HG03378 (cell line): Measurements from ENCODE around the gene GPSM1.

Experiments
- ATAC-seq: cut with Tn5 transposase; IDR thresholded peaks from one replicate; pipeline ENCODE4 v1.9.1; 2021; ENCODE audit warnings: mild to moderate bottlenecking, moderate library complexity; ENCODE audit not compliant: unreplicated experiment

GPSM1 gene

GRCh38 chr9:136304456-136304855 is 22.9 kb upstream of the GPSM1 start:
- ATAC-seq, result no peak

GRCh38 chr9:136304981-136305380 is 22.4 kb upstream of the GPSM1 start:
- no peak for ATAC-seq

GRCh38 chr9:136305804-136306203 is 21.5 kb upstream of the GPSM1 start:
- ATAC-seq, result no peak

- no peak for ATAC-seq
These were observed 20.8 kb upstream of the GPSM1 start for GRCh38 chr9:136306211-136307208.

- ATAC-seq, result no peak
These were observed 20.1 kb upstream of the GPSM1 start for GRCh38 chr9:136307215-136307750.

GRCh38 chr9:136308006-136308701 is 19.2 kb upstream of the GPSM1 start:
- ATAC-seq, result no peak

GRCh38 chr9:136308702-136309053 is 18.7 kb upstream of the GPSM1 start:
- no peak for ATAC-seq

GRCh38 chr9:136309101-136309801 is 18.1 kb upstream of the GPSM1 start:
- no peak for ATAC-seq

GRCh38 chr9:136309806-136310220 is 17.5 kb upstream of the GPSM1 start:
- ATAC-seq, result no peak

GRCh38 chr9:136310273-136311030 is 16.9 kb upstream of the GPSM1 start:
- ATAC-seq, result no peak

GRCh38 chr9:136311051-136312008 is 16.0 kb upstream of the GPSM1 start:
- no peak for ATAC-seq

GRCh38 chr9:136312009-136312375 is 15.3 kb upstream of the GPSM1 start:
- ATAC-seq, result no peak

GRCh38 chr9:136312436-136312835 is 14.9 kb upstream of the GPSM1 start:
- no peak for ATAC-seq

GRCh38 chr9:136313111-136314055 is 14.0 kb upstream of the GPSM1 start:
- ATAC-seq, result no peak

GRCh38 chr9:136314056-136314416 is 13.3 kb upstream of the GPSM1 start:
- no peak for ATAC-seq

GRCh38 chr9:136314944-136315343 is 12.4 kb upstream of the GPSM1 start:
- ATAC-seq, result no peak

- ATAC-seq, result no peak
These were observed 11.0 kb upstream of the GPSM1 start for GRCh38 chr9:136316271-136316751.
